ENCODE measurements around the gene DLG1. TPM values are rescaled to one million over a fixed set of nuclear protein-coding genes. Genes with fewer than 3 reads are reported as not detected.
A peak's percentile ranks its signal among the peaks of the same experiment; 100 is the strongest.
"Not testable (repeated sequence)": the region's sequence is repeated elsewhere in the genome, so short reads cannot be mapped to it uniquely, and the experiment has no call there.

DLG1 gene
- total RNA-seq, 1 experiment from 2014 or later = 28.9 TPM

GRCh38 chr3:197206913-197207312 is 91.5 kb downstream of the DLG1 start:
- DNase-seq (ENCODE audit: low read depth, low spot score) = no peak
- in situ Hi-C loops (cut with HindIII; ENCODE audit: low pct_unique_long_range_greater_than_20kb, low sequenced_read_pairs) = no loop called here

- DNase-seq (ENCODE audit: low read depth, low spot score) = no peak
- in situ Hi-C loops (cut with HindIII; ENCODE audit: low pct_unique_long_range_greater_than_20kb, low sequenced_read_pairs) = no loop called here
These were observed 92.7 kb downstream of the DLG1 start for GRCh38 chr3:197205675-197206074.

DNA sequence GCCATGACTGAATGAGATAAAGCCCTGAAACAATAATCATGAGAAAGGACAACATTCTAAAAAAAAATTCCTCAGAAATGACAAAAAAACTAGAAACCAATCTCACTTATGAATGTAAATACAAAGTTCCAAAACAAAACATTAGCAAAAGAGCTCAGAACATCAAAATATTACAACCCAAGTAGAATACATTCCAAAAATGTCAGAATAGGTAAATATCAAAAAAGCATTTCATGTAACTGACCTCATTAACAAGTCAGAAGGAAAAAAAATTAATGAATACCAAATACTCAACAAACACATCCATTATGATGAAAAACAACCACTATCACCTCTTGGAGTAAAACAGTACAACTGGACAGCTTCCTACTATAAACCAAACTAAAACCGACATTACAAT is 93.1 kb downstream of the DLG1 start:
- no peak for DNase-seq (ENCODE audit: low read depth, low spot score)
- in situ Hi-C loops (cut with HindIII; ENCODE audit: low pct_unique_long_range_greater_than_20kb, low sequenced_read_pairs) = no loop called here

DNA sequence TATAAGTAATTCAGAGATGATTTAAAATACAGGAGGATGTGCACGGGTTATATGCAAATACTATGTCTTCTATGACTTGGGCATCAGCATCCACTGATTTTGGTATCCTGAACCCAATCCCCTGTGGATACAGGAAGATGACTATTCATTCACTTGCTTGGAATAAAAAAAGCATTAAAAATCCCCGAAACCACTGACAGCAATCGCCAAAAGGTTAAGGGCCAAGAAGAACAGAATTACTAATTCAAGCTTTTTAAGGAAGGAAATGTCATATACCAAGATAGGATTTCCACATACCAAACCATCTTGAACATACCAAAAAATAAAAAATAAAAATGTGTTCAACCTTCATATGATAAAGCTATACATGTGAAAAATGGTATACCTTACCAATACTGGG is 93.7 kb downstream of the DLG1 start:
- in situ Hi-C loops (cut with HindIII; ENCODE audit: low pct_unique_long_range_greater_than_20kb, low sequenced_read_pairs) = no loop called here
- no peak for DNase-seq (ENCODE audit: low read depth, low spot score)

GRCh38 chr3:197203714-197204146 is 94.7 kb downstream of the DLG1 start:
- in situ Hi-C loops (cut with HindIII; ENCODE audit: low pct_unique_long_range_greater_than_20kb, low sequenced_read_pairs) = no loop called here
- no peak for DNase-seq (ENCODE audit: low read depth, low spot score)

DNA sequence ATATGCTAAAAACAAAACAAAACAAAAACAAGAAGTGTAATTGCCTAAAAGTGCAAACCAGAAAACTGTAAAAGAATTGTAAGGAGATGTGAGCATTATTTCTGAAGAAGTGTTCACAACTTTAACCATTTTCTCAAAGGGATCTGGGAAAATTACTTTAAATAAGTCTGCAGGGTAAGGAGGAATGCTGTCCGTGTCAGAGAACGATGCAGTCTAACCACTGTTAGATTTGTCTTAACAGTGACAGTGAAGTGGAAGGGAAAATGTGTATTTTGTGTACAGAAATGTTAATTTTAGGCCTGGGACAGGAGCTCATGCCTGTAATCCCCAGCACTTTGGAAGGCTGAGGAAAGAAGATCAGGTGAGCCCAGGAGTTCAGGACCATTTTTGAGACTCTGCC is 95.7 kb downstream of the DLG1 start:
- in situ Hi-C loops (cut with HindIII; ENCODE audit: low pct_unique_long_range_greater_than_20kb, low sequenced_read_pairs) = no loop called here
- DNase-seq (ENCODE audit: low read depth, low spot score) = no peak

GRCh38 chr3:197201791-197202452 is 96.5 kb downstream of the DLG1 start:
- DNase-seq (ENCODE audit: low read depth, low spot score) = no peak
- in situ Hi-C loops (cut with HindIII; ENCODE audit: low pct_unique_long_range_greater_than_20kb, low sequenced_read_pairs) = no loop called here

- in situ Hi-C loops (cut with HindIII; ENCODE audit: low pct_unique_long_range_greater_than_20kb, low sequenced_read_pairs); DNase-seq (ENCODE audit: low read depth, low spot score): not testable (repeated sequence)
These were observed 97.6 kb downstream of the DLG1 start for GRCh38 chr3:197200856-197201255.

DNA sequence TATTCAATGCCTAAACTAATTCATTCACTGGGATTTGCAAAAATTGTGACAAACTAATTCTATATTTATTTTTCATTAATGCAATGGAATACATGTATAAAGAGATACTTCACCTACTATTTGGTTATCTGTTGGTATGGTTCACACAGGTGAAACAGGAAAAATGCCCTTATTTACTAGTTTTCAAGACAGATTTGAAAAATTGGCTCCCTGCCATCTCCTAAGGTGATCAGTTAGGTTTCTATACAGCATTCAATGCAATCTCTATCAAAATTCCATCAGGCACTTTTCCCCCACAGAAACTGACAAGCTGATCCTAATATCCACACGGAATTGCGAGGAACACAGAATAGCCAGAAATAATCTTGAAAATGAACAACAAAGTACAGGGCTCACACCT is 101.1 kb downstream of the DLG1 start:
- DNase-seq (ENCODE audit: low read depth, low spot score) = no peak
- in situ Hi-C loops (cut with HindIII; ENCODE audit: low pct_unique_long_range_greater_than_20kb, low sequenced_read_pairs) = no loop called here

- no peak for DNase-seq (ENCODE audit: low read depth, low spot score)
- in situ Hi-C loops (cut with HindIII; ENCODE audit: low pct_unique_long_range_greater_than_20kb, low sequenced_read_pairs) = no loop called here
These were observed 102.2 kb downstream of the DLG1 start for GRCh38 chr3:197196192-197196591.

GRCh38 chr3:197195326-197195725 is 103.1 kb downstream of the DLG1 start:
- no peak for DNase-seq (ENCODE audit: low read depth, low spot score)
- in situ Hi-C loops (cut with HindIII; ENCODE audit: low pct_unique_long_range_greater_than_20kb, low sequenced_read_pairs) = no loop called here

DNA sequence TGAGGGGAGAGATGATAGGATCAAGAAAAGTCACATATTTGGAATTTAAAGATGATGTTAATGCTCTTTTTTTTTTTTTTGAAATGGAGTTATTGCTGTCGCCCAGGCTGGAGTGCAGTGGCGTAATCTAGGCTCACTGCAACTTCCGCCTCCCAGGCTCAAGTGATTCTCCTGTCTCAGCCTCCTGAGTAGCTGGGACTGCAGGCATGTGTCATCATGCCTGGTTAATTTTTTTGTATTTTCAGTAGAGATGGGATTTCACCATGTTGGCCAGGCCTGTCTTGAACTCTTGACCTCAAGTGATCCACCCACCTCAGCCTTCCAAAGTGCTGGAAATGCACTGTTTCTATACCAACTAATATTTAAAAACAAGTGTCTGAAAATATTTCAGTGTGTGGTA is 104.7 kb downstream of the DLG1 start:
- in situ Hi-C loops (cut with HindIII; ENCODE audit: low pct_unique_long_range_greater_than_20kb, low sequenced_read_pairs); DNase-seq (ENCODE audit: low read depth, low spot score): not testable (repeated sequence)

DNA sequence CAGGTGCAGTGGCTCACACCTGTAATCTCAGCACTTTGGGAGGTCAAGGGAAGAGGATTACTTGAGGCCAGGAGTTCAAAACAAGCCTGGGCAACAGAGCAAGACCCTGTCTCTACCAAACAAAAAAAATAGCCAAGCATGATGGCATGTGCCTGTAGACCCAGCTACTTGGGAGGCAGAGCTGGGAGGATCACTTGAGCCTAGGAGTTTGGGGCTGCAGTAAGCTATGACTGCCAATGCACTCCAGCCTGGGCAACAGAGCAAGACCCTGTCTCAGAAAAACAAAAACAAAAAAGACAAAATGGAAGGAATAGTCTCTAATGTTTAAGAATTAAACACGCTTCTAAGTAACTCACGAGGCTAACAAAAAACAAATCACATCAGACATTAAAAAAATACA is 106.5 kb downstream of the DLG1 start:
- no peak for DNase-seq (ENCODE audit: low read depth, low spot score)
- in situ Hi-C loops (cut with HindIII; ENCODE audit: low pct_unique_long_range_greater_than_20kb, low sequenced_read_pairs) = no loop called here

DNA sequence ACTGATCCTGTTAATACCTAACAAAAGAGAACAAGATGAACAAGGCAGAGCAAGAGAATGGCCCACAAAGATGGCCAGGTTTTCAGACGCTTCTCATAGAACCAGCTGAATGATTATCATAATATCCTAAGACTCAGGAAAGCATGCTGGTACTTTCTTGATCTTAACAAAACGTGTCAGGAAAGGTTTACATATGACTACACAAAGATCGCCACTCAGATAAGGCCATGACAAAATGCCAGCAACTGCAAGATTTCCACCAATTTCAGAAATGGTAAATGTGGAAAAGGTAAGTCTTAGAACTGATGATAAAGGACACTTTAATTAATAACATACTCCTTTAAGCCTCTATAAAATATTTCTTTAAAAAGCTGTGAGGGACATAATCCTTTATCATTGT is 108.8 kb downstream of the DLG1 start:
- in situ Hi-C loops (cut with HindIII; ENCODE audit: low pct_unique_long_range_greater_than_20kb, low sequenced_read_pairs) = no loop called here
- DNase-seq (ENCODE audit: low read depth, low spot score) = no peak

DNA sequence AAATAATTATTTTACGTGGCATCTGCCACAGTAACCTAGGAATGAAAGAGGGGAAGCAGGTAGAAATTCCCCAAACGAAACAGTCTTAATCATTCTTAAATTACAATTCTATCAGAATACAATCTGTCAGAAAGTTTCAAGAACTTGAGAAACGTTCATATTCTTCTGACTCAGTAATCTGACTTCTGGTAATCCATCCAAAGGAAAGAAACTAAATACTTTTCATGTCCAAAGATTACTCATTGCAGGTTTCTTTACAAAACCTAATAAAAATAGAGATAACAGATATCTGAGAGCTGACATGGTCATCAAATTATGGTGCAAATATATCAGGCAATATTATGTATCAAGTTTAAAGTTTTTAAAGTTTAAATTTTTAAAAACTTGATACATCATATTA is 109.4 kb downstream of the DLG1 start:
- in situ Hi-C loops (cut with HindIII; ENCODE audit: low pct_unique_long_range_greater_than_20kb, low sequenced_read_pairs) = no loop called here
- no peak for DNase-seq (ENCODE audit: low read depth, low spot score)

DNA sequence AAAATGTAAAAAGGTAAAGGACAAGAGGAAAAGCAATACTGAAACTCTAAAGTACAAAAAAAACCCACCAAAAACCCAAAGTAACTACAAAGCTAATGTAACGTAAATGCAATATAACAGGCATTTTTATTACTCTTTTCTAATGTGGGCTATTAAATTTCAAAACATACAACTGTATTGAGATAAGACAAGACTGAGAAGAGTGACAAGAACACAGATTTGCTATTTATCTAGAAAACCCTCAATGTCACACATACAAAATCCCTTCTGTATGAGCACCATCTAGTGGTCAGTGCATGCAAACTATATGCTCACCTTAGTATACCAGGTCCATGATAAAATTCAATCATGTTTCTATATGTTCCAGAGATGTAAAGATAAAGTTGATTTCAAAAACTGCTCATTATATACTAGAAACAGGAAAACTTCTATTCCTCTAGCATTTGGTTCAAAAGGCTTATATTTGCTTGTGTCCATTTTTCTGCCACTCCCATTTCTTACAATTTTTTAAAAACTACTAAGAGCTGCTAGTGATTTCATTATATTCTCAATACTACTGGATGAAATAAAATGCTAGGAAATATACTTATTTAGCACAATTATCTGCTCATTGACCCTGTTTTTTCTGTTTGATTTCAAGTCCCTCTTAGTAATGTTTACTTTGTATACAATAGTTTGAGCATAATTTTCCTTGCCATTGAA is 111.4 kb downstream of the DLG1 start:
- DNase-seq (ENCODE audit: low read depth, low spot score) = peak; percentile 76
- in situ Hi-C loops (cut with HindIII; ENCODE audit: low pct_unique_long_range_greater_than_20kb, low sequenced_read_pairs) = no loop called here

GRCh38 chr3:197183582-197183981 is 114.8 kb downstream of the DLG1 start:
- DNase-seq (ENCODE audit: low read depth, low spot score) = no peak
- in situ Hi-C loops (cut with HindIII; ENCODE audit: low pct_unique_long_range_greater_than_20kb, low sequenced_read_pairs) = no loop called here

GRCh38 chr3:197181741-197182140 is 116.7 kb downstream of the DLG1 start:
- DNase-seq (ENCODE audit: low read depth, low spot score) = no peak
- in situ Hi-C loops (cut with HindIII; ENCODE audit: low pct_unique_long_range_greater_than_20kb, low sequenced_read_pairs) = no loop called here

GRCh38 chr3:197178998-197179397 is 119.4 kb downstream of the DLG1 start:
- in situ Hi-C loops (cut with HindIII; ENCODE audit: low pct_unique_long_range_greater_than_20kb, low sequenced_read_pairs) = no loop called here
- DNase-seq (ENCODE audit: low read depth, low spot score) = no peak

Data from SK-MEL-5 (cell line).